Smooth muscle cell of bladder (primary cell): ENCODE data around the gene ANKS1B. TPM values are rescaled to one million over a fixed set of nuclear protein-coding genes. Genes with fewer than 3 reads are reported as not detected.

Source experiments
- total RNA-seq: library from RNA; depleted of rRNA; stranded (reverse); fragments of >200 nt; gene quantifications from 2 replicates; pipeline ENCODE4 v1.2.3, GENCODE V29; 2014

Gene ANKS1B
- 0.37 and 0.43 TPM in 2 replicates for total RNA-seq

GRCh38 chr12:99984271-99985128, at the start of gene ANKS1B:
ANKS1B (minus strand) TSS chr12:99984936; CDS start chr12:99984237, 699 bp downstream.

GRCh38 chr12:99647453-99647852, 337.3 kb downstream of the ANKS1B start, which contains the start of gene GARIN6:
GARIN6 (plus strand) TSS chr12:99647753; CDS start chr12:99648175, 422 bp downstream.

Other genes starting within 250 kb of the ANKS1B start
- 36.0 and 38.4 TPM in 2 replicates for gene BLTP3B, start 157.9 kb upstream of the ANKS1B start, total RNA-seq
- 14.2 and 15.4 TPM in 2 replicates for gene ACTR6, start 215.9 kb upstream of the ANKS1B start, total RNA-seq